Anterior cingulate cortex (tissue), 58 donors: ENCODE data around the gene CREB5.

Experiments used
- DNase-seq, 58 donors: peaks; one replicate each; lab custom pipeline; 2025; lab: John Stamatoyannopoulos, UW

CREB5 gene

GRCh38 chr7:28855538-28856217 is 443.4 kb downstream of the CREB5 start:
- DNase-seq, result no peak

DNA sequence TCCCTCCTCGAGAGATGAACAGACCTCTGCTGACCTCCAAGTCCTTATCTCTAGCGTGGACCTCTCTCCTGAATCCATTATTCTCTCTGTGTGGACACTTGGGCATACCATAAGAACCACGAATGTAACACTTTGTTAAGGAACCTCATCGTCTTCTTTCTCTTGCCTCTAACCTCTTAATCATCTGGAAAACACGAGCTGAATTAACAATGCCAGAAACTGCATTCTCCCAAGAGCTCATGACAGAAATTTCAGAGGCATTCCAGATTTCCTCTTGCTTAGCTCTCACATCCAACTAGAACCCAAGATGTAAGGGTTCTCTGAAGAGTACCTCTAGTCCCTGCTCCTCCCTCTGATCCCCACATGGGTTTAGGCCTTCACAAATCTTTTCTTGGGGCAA is 444.3 kb downstream of the CREB5 start:
- DNase-seq, result no peak

DNA sequence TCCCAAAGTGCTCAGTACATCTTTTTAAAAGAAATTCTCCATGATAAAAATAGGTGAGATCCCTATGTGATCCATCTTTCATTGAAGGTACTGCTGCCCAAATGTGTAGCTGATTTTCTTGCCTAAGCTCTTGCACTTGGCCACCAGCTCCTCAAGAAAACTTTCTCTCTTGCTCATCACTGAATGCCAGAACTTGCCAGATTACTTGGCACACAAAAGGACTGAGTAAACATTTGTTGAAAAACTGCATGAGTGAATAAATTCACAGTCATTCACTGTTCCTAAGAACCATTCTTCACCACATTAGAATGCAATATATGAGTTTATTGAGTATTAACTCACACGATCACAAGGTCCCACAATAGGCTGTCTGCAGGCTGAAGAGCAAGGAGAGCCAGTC is 445.9 kb downstream of the CREB5 start:
- no peak for DNase-seq

GRCh38 chr7:28858895-28859294 is 446.6 kb downstream of the CREB5 start:
- no peak for DNase-seq

DNA sequence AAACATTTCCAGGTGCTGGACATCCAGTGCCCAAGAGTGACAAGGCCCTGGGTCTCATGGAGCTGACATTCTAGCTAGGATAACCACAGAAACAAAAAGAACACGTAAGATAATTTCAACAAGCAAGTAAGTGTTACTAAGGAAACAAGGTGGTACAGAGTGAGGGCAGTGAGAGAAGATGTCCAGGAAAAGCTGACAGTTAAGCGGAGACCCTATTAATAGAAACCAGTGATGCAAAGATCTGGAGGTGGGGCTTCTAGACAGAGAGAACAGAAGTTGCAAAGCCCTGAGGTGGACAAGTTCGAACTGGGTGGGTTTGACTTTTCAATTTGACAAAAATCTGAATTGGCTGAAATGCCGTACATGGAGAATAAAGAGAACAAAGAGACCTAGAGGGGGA is 449.5 kb downstream of the CREB5 start:
- no peak for DNase-seq

DNA sequence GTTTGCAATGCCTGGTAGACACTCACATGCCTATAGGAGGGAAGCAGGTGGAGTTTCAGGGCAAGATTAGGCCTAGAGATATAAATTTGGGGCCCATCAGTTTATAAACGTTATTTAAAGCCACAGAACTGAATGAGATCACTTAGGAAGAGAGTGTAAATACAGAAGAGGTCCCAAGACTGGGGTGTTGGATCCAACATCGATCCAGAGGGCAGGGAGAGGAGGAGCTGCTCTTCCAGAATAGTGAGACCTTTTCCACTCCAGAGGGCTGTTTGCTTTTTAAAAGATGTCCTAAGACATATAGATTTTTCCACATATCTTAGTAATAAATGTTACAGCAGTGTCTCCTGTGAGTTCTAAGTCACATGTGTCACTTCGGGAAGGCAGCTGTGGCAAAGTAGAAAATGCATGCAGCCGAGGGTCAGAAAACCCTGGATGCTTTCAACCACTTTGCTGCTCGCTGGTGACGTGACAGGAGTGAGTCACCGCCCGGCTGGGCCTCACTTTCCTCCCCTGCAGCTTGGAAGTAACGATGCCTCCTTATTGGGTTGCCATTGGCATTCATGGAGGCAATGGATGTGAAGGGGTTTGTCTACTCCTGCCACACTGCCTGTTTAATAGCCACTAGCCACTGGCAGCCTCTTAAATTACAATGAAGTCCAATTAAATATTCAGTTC is 450.4 kb downstream of the CREB5 start:
- DNase-seq, result no peak

- no peak for DNase-seq
Measured at GRCh38 chr7:28865601-28866144, 453.4 kb downstream of the CREB5 start.

- DNase-seq, result no peak
Measured at GRCh38 chr7:28868712-28869111, 456.4 kb downstream of the CREB5 start.

DNA sequence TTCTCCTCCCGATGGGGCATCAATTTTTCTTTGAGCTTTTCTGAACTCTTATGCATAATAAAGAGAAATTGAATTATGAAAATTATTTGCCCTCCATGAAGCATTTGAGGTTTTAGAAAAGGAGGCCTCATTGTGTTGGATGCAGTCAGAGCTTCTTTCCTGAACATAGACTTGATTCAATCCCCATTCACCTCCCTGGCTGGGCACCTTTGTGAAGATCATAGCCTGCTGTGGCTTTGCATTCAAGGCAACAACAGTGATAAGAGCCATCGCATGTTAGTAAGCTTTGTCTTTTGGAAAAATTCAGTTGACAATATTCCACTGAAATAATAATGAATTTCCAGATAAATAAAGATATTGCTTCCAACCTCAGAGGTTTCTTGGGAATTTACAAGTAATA is 458.8 kb downstream of the CREB5 start:
- DNase-seq, result no peak

DNA sequence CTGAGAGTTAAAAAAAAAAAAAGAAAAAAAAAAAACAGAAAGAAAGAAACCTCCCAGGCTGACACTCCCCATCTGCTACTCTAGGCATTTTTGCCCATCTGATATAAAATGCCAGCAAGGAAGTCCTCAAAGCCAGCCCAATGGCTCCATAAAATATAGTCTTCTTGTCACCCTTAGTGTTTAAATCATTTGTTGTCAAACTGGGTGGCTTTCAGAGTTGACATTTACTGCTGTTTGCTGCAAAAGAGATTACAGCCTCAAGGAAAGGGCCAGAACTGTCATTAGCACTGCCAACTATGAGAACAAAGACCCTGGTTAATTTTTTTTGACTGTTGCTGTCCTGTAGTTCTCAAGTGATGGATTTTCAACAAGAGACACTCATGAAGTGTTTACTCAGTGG is 459.3 kb downstream of the CREB5 start:
- no peak for DNase-seq

DNA sequence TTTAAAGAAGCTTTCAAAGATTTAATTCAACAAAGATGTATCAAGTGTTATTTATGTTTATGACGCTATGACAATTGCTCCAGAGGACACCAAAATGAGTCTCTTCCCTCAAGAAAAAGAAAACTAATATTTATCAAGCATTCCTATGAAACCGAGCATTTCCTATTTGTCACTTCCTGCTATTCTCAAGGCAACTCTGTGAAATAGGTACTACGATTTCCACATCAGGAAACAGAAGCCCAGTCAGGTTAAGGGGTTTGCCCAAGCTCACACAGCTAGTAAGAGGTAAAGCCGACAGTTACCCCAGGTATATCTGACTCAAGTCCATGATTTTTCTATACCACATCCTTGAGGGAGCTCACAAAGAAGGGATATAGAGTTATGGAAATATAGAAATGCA is 459.9 kb downstream of the CREB5 start:
- DNase-seq, result no peak

DNA sequence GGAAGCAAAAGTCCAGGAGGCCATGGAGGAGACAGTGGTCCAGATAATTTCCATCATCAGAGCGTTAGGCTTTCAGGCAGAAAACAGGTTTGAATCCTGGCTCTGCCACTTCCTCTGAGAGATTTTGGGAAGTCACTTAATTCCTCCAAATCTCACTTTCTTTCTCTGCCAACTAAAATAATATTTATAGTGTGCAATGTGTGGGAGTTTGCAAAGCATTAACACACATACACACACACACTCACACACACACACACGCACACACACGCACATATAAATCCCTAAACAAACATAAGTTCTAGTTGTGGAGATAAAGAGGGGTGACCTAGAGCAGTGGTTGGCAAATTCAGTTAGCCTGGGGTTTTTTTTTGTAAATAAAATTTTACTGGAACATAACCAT is 461.0 kb downstream of the CREB5 start:
- DNase-seq, result no peak

GRCh38 chr7:28874001-28874400 is 461.7 kb downstream of the CREB5 start:
- DNase-seq, result no peak
